Limb (tissue), 2 donors: ENCODE results near the gene ELOVL2.
"Not testable (repeated sequence)": the region's sequence is repeated elsewhere in the genome, so short reads cannot be mapped to it uniquely, and the experiment has no call there.

ENCODE experiments used
- DNase-seq, 2 donors: peaks; one replicate each; pipeline ENCODE4 v3.0.0-alpha.2; 2016; ENCODE audit errors: extremely low spot score in 2 of 2

The ELOVL2 gene, protein sequence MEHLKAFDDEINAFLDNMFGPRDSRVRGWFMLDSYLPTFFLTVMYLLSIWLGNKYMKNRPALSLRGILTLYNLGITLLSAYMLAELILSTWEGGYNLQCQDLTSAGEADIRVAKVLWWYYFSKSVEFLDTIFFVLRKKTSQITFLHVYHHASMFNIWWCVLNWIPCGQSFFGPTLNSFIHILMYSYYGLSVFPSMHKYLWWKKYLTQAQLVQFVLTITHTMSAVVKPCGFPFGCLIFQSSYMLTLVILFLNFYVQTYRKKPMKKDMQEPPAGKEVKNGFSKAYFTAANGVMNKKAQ

GRCh38 chr6:11043961-11044711 is at the start of gene ELOVL2:
Gene ELOVL2, minus strand, starts transcription at chr6:11044305. Its CDS starts 75 bp downstream, at chr6:11044230.
- peak; percentile 40 to 77 for DNase-seq

DNA sequence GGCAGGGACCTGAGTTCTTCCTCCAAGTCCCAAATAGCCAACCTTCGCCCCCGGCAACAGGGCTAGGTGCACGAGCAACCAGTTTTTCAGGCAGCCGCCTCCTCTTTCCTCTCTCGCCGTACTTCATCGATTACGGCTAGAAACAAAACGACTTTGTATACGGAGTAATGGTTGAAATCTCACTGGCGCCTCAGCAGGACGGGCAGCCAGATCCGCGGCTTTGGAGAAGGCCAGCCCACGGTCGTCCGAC is 49.2 kb upstream of the ELOVL2 start:
- DNase-seq = no peak

DNA sequence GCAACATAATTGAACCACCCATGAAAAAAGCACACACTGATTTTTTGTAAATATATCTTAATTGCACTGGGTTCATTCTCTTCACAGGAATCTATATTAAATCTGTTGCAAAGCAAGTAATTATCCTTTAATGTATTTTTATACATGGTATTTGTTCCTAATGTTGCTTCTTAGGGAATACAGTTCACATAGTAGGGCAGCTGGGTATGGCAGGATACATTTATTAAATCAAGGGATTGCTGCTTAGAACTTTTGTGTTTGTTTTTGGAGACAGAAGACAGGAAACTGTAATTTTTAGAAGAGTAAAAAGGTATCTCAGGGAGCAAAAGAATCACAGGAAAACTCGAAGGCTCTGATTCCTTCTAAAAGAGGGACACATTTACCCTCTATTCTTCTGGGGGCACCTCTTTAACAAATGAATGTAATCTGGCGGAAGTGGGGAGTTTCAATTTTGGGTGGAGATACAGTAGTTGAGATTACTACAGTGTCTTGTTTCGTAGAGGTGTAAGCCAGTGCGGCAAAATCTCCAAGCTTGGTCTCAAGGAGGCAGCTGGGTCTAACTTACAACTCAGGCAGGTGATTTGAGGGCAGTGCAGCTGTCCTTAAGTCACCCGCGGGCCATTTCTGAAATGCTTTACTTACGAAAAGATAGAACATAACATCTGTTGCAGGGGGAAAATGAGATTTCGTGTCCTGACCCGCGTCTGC is 48.7 kb upstream of the ELOVL2 start:
- no peak for DNase-seq

DNA sequence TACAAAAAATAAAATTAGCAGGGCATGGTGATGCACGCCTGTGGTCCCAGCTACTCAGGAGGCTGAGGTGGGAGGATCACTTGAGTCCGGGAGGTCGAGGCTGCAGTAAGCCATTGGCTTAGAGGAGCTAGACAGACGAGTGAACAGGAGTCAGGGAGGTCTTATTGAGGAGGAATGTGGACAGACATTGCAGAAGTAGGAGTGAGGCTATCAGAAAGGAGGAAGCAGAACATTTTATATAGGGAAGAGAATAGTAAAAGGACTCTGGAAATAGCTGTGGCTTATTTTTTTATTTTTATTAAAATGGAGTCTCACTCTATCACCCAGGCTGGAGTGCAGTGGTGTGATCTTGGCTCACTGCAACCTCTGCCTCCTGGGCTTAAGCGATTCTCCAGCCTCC is 47.0 kb upstream of the ELOVL2 start:
- DNase-seq = not testable (repeated sequence)

- no peak for DNase-seq
Observed at GRCh38 chr6:11089695-11090094, 45.6 kb upstream of the ELOVL2 start.

GRCh38 chr6:11087141-11087812 is 43.2 kb upstream of the ELOVL2 start:
- DNase-seq = not testable (repeated sequence)

DNA sequence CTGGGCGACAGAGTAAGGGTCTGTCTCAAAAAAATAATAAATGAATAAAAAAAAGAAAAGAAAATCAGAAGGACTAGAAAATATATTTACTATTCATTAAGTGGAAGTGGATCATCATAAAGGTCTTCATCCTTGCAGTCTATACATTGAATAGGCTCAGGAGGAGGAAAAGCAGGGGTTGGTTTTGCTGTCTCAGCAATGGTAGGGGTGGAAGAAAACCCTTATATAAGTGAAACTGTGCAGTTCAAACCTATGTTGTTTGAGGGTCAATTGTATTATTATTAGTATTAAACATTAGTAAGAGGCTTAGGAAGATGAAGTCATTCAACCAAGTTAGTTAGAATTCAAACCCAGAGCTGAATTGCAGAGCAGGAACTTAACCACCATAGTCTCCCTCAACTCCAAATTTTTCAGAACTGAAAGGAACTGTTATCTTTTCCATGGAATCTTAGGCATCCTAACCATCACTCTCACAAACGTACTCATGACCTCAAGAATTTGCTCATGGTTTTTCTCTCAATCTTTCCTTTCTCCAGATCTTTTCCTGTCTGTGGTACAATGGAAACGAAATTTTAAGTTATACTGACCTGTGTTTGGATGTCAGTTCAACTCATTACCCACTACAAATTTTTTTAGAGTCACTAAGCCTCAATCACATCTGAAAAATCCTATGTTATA is 41.8 kb upstream of the ELOVL2 start:
- no peak for DNase-seq

- DNase-seq = no peak
Observed at GRCh38 chr6:11083956-11084355, 39.9 kb upstream of the ELOVL2 start.

DNA sequence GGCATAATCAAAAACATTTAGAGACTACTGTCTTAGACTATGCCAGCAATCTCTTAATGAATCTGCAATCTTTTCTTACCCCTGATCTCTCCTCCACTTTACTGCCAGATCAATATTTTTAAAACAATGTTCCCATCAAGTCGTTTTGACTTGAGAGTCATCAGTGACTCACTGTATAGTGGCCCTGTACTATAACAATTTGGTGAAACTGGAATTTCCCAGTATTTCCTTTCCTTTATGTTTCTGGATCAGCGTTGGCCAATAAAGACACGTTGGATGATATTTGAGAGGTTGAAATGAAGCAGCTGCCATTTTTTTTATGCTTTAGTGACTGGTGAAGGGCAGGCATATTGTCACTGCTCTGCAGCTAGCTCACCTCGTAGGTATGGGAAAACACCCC is 39.4 kb upstream of the ELOVL2 start:
- DNase-seq = no peak

DNA sequence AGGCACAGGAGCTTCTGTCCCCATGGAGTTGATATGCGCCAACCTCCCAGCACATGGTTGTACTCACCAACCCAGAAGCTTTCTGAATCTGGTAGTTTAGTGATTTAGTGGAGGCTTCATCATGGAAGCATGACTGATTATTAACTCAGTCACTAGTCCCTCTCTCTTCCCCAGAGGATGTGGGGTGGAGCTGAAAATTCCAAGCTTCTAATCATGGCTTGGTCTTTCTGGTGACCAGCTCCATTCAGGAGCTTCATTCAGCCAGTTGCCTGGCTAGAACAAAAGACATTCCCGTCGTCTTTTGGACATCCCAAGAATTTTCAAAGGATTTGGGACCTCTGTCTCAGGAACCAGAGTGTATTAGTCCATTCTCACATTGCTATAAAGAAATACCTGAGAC is 36.2 kb upstream of the ELOVL2 start:
- no peak for DNase-seq

DNA sequence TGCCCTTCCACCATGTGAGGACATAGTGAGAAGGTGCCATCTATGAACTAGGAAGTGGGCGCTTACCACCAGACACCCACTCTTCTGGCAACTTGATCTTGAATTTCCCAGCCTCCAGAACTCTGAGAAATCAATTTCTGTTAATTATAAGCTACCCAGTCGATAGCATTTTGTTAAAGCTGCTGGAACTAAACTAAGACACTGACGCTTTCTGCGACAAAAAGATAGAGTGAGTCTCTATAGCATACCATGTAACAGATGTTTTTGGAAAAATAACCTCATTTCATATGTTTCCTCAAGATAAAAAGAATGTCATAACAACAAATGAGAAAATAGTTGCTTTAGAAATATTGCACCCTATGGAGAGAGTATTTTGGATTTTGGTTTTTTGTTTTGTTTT is 34.2 kb upstream of the ELOVL2 start:
- DNase-seq = no peak

GRCh38 chr6:11076540-11076939 is 32.4 kb upstream of the ELOVL2 start:
- DNase-seq = no peak

DNA sequence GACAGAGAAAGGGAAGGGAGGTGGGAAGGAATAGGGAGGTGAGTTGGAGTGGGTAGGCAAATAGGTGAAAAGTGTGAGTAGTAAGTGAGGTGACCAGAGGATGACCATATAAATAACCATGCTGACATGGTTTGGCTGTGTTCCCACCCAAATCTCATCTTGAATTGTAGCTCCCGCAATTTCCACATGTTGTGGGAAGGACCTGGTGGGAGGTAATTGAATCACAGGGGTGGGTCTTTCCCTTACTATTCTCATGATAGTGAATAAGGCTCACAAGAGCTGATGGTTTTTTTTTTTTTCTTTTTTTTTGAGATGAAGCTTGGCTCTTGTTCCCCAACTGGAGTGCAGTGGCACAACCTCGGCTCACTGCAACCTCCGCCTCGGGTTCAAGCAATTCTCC is 28.0 kb upstream of the ELOVL2 start:
- no peak for DNase-seq

DNA sequence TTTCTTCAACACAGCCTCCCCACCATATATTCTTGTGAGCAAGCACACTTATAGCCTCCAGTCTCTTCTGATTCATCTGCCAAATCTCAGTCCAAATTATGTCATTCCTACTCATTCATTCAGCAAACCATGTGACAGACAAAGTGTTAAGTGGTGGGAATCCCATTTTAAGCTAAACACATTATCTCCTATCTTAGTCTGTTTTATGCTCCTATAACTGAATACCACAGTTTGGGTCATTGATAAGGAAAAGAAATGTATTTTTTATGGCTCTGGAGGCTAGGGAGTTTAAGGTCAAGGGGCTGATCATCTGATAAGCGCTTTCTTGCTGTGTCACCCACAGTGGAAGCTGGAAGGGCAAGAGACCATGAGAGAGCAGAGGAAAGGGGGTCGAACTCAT is 25.7 kb upstream of the ELOVL2 start:
- DNase-seq = no peak

DNA sequence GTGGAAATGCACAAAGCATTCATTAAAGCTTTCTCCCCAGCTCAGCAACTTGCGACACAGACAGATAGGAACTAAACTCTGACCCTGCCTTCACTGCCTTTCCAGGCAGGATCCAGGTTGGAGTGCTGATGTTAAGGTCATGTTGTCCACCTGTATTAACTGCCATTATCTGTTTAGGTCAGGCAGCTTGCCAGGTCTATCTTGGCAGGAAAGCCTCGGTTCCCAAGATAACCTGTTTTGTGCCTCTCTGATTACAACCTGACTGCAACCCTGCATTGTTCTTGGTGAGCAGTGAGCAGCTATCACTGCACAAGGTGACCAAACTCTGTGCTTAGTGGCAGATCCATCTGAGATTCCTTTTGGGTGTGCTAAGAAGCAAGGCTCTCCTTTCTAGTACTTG is 23.2 kb upstream of the ELOVL2 start:
- DNase-seq = no peak

- no peak for DNase-seq
Observed at GRCh38 chr6:11066505-11067347, 22.6 kb upstream of the ELOVL2 start.

DNA sequence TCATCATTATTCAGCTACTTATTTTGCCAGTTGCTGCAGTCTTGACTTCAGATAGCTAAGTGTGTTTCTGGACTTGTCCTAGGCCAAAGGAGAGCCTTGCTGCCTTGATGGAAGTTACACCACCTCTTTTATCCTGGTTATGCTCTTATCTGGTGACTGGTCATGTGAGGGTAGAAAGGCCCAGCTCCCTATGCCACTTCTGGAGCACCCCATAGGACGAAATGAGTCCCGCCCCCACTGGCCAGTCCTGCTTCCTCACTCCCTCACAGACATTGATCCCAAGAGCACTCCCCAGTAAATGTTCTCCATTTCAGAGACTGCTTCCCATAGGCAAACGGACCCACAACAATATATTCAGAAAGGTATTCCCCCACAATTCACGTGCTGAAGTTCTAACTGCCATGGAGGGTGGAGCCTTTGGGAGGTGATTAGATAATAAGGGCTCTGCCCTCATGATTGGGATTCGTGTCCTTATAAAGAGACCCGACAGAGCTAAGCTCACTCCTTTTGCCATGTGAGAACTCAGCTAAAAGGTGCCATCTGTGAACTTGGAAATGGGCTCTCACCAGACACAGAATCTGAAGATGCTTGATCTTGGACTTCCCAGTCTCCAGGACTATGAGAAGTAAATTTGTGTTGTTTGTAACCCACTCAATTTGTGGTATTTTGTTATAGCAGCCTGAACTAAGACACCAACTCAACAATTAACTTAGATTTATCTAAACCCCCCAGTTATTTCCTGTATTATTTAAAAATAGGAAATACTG is 21.5 kb upstream of the ELOVL2 start:
- no peak for DNase-seq

- no peak for DNase-seq
Observed at GRCh38 chr6:11064836-11065235, 20.7 kb upstream of the ELOVL2 start.

- DNase-seq = no peak
Observed at GRCh38 chr6:11062715-11063114, 18.6 kb upstream of the ELOVL2 start.

DNA sequence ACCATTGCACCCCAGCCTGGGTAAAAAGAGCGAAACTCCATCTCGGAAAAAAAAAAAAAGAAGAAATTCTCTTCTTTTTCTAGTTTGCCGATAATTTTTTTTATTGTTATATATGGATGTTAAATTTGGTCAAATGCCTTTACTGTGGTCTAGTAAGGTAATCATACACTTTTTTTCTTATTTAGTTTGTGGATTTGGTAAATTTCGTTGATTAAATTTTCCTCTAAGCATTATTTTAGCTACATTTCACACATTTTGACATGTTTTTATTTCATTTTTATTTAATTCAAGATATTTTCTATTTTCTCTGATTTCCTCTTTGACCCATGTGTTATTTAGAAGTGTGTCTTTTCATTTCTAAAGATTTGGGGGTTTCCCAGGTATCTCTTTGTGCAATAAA is 18.0 kb upstream of the ELOVL2 start:
- no peak for DNase-seq
